Loucy (cell line): ENCODE data around the gene PDCD10.

Source experiments
- CTCF ChIP-seq: fragments of 200-600 bp; sonication (generic); conservative IDR thresholded peaks from 2 replicates; pipeline ENCODE4 v1.5.1; 2014; ENCODE audit warnings: mild to moderate bottlenecking, antibody characterized with exemption, low read length
- EZH2phosphoT487 ChIP-seq: fragments of 200-600 bp; IDR thresholded peaks from 2 replicates; pipeline ENCODE4 v1.6.1; 2018; ENCODE audit warnings: antibody characterized with exemption, mild to moderate bottlenecking, moderate library complexity, borderline replicate concordance

GRCh38 chr3:167733961-167734497 is 663 bp downstream of the PDCD10 start:
- TF ChIP-seq CTCF (no peak), EZH2phosphoT487 (no peak)
